GM12872 (cell line): ENCODE results near the gene SHH.

Experiments used
- TF ChIP-seq, protein P1 (sequence below): IDR thresholded peaks from 3 replicates; pipeline ENCODE4 v1.5.1; 2011; ENCODE audit warnings: low read depth, mild to moderate bottlenecking, low read length, moderate library complexity; ENCODE audit not compliant: insufficient read depth

Gene SHH

DNA sequence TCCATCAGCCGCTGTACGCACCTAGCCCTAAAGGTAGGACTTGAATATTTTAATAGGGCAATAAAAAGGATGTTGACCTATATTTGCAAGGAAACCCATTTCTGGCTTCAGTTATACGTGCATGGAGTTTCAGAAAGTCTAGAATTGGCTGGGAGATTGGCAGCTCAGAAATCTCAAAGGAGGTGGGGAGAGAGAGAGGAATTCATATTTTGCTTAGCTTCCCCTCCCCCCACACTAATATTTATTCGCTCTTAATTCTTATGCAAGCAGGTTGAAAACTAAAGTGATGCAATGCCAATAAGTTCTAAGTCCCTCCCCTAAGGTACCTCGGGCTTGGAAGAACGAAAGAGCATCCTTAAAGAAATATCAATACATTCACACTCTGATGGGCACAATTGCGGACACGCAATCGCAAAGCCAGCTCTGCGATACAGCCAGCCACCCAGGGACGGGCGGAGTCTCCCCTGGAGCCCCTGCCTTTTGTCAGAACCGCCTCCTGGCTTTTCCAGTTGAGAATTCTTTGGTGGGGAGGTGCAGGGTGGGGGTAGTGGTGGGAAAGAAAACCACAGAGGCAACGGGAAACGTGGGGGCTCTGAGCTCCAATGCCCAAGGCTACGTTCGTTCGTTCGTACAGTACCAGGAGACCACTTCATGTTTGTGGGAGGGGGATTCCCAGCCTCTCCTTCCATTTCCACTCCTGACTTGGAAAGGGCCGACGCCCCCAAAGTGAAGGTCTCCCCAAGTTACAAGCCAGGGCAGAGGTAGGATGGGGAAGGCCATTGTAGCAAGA lies 1.3 kb downstream of the SHH start:
- TF ChIP-seq, protein P1, sequence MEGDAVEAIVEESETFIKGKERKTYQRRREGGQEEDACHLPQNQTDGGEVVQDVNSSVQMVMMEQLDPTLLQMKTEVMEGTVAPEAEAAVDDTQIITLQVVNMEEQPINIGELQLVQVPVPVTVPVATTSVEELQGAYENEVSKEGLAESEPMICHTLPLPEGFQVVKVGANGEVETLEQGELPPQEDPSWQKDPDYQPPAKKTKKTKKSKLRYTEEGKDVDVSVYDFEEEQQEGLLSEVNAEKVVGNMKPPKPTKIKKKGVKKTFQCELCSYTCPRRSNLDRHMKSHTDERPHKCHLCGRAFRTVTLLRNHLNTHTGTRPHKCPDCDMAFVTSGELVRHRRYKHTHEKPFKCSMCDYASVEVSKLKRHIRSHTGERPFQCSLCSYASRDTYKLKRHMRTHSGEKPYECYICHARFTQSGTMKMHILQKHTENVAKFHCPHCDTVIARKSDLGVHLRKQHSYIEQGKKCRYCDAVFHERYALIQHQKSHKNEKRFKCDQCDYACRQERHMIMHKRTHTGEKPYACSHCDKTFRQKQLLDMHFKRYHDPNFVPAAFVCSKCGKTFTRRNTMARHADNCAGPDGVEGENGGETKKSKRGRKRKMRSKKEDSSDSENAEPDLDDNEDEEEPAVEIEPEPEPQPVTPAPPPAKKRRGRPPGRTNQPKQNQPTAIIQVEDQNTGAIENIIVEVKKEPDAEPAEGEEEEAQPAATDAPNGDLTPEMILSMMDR = no peak

DNA sequence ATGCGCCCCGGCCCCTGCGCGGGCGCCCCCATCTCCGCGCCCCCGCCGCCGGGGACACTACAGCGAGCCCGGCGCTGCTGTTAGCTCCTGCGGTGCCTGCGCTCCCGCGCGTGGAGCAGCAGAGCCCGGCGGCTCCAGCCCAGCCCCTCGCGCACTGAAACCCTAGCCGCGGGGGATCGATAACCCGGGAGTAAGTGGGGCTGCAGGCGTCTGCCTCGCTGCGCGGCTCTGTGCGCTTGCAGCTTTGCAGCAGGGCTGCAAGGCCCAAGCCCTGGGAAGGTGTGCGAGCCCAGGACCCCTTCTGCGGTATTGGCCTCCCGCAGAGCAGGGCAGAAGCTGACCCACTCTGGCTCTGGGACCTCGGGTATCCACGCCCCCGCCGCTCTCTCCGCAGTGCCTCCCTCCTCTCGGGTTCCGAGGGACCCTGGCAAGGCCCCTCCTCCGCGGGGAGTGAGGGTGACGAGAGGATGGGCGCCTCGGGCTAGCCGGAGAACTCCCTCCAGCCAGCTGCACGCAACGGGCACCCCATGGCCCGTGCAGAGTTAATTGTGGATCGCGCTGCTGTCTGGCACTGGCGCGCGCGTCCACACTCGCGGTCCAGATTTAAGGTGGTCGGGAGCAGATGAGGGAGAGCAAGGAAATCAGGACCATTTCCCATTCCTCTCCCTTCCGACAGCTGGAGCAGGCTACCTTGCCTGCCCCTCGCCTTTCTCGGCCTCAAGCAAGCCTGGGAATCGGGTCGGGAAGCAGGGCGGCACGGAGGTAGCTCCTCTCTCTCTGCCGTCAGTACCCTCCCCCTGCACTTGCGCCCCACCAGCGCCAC lies 2.1 kb downstream of the SHH start:
- TF ChIP-seq, protein P1 = no peak

DNA sequence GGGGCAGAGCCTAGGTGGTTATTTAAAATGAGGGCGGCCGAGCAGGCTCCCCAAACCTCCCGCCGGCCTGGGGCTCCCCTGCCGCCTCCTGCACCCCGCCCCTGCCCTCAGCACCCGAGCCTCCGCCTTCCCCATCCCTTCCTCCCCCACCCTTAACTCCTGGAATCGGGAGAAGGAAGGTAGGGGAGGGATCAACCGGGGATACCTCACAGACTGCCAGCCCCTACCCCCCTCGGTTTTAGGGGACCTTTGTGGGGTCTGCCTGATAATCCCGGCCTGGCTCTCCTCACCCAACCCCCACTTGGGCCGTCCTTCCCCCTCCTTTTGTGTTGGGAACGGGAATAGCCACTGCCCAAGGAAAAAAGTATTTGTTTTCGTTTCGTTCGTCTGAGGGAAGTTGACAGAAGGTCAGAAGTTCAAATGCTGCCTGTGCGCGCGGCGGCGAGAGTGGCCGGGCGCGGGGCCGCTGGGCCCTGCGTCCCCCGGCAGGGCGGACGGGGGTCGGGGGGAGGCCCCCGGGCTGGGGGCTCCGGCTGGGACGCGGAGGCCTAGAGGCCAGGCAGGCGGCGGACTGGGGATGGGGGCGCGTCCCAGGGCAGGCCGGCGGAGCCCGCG lies 2.8 kb downstream of the SHH start:
- TF ChIP-seq, protein P1 = no peak

DNA sequence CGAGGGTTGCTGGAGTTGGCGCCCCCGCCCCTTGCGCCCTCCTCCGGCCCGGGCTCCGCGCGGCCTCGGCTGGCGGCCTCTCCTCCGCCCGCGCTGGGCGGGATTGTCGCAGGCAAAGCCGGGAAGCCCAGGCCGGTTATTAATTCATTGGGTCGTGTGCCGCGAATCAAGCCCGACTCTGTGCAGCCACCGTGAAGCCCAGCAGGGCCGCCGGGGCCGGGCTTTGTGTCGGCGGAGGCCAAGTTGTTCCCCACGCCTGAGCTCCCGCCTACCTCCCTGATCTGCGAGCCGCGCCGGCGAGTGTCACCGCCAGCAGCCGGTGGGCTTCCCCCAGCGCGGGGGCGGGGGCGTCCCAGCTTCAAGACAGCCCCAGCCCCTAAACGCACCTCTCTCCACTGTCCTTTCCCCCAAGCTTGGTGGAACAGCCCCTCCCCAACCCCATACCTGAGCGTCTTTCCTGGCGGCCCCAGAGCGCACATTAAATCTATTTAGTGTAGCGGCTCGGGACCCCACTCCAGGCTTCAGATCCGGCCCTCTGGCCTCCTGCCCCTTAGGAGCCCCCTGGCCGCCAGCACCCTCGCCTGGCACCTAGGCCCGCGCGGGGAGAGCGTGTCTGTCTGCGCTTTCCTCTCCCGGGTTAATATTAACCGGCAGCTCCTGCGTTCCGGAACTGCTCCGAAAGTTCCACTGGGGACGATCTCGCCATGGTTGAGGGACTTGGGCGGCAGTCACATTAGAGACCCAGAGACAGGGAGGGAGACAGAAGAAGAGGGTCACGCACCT lies 3.5 kb downstream of the SHH start:
- TF ChIP-seq, protein P1 = no peak

DNA sequence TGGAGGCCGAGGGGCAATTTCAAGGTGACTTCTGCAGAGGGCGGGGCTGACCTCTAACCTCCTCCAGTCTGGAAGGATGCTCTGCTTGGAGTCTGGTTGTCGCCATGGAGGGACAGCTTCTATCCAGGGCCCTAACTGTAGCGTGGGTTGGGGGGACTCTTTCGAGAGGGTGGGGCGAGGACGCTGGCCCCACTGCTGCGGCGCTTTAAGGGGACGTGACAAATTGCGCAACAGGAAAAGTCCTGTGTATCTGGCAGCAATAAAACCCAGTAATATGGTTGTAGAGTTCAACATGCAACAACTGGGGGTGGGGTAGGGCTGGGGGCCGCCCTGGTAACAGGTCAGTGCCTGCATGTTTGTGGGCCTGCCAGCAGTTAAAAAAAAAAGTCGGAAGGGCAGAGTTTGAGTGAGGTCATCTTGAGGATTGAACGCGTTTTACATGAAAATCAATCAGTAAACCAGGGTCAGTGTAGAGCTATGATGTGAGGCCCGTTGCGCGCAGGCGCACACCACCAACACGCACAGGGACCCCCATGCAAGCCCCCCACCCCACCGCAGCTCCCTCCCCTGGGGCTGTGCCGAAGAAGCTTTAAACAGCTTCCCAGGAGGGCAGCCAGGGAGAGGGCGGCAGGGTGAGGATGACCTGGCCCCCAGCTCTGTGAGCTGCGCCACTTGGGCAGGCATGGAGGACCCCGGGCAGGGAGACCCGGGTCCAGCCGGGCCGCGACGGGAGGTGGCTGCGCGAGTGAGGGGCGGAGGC lies 4.3 kb downstream of the SHH start:
- TF ChIP-seq, protein P1 = no peak

DNA sequence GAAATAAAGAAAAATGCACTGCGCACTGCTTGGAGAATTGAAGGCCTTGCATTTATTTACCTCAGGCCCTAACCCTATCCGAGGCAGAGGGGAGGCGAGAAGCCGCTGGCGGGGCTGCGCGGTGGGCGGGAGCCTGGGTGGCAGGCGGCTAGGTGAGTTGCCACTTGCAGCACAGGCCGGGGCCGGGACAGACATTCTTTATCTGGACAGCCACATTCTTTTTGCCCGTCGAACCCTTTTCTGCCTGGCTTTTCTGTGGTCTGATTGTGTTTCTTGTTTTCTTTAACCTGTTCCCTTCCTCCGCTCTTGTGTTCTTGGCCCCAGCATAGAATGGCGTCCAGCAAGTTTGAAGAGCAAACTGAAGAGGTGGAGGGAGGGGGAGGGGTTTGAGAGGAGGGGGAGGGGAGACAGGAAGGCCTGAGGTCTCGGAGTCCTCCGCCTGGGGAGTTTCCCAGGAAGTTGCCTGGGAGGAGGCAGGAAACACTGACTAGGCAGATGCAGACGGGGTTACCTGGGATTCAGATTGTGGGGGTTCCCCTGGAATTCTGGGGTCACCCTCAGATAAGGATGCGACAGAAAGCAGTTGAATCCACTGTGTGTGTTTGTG lies 5.1 kb downstream of the SHH start:
- TF ChIP-seq, protein P1 = no peak
